Endothelial cell of umbilical vein (primary cell): ENCODE data around the gene HOMER1. TPM values are rescaled to one million over a fixed set of nuclear protein-coding genes. Genes with fewer than 3 reads are reported as not detected.

ENCODE experiments used
- Bru-seq: library from RNA; stranded (reverse); fragments of 400-500 nt; gene quantifications from one replicate; lab custom pipeline; 2021; lab: Mats Ljungman, UMichigan
- BruChase-seq, 2 experiments: library from RNA; stranded (reverse); fragments of 400-500 nt; gene quantifications; one replicate each; lab custom pipeline; 2021; lab: Mats Ljungman, UMichigan
- BruUV-seq: library from RNA; stranded (reverse); fragments of 400-500 nt; replicated peaks from 2 replicates; lab custom pipeline; 2021; lab: Mats Ljungman, UMichigan
- CTCF ChIA-PET: fragments of 300-600, 350-600 bp; sonication (Branson Sonifier 250); formaldehyde crosslinking; loops from one replicate; lab custom pipeline; 2021; ENCODE audit warnings: antibody characterized with exemption, inconsistent platforms; lab: Charles Lee
- POLR2A ChIA-PET: fragments of 300-600, 350-600 bp; sonication (Branson Sonifier 250); formaldehyde crosslinking; loops from one replicate; lab custom pipeline; 2021; ENCODE audit warnings: antibody characterized with exemption, inconsistent platforms; lab: Charles Lee
- DNase-seq: peaks from one replicate; pipeline ENCODE4 v3.0.0-alpha.2; 2011; ENCODE audit warnings: low read depth, low spot score
- FAIRE-seq: peaks from 2 replicates; lab custom pipeline; 2011; peaks lifted over from hg19 to GRCh38; lab: Jason Lieb, UNC
- H2AFZ ChIP-seq: 2 replicates; pipeline ENCODE4 v1.6.0; 2012; ENCODE audit warnings: low read depth, low read length, control low read depth, inconsistent platforms
- H3K27ac ChIP-seq: 2 replicates; pipeline ENCODE4 v1.5.1; 2011; ENCODE audit warnings: low read depth, mild to moderate bottlenecking, control low read depth, low read length, moderate library complexity; ENCODE audit not compliant: insufficient read depth
- H3K27me3 ChIP-seq, 2 experiments: 2 replicates each; pipeline versions ENCODE4 v1.6.0 to v1.6.1; 2011; ENCODE audit warnings: low read length in 2 of 2, mixed read lengths in 1 of 2; ENCODE audit not compliant: control insufficient read depth in 2 of 2, insufficient read depth in 2 of 2
- H3K36me3 ChIP-seq, 2 experiments: 2 replicates in 1 of 2; 3 replicates in 1 of 2; pipeline ENCODE4 v1.5.1; 2011; ENCODE audit warnings: low read length in 2 of 2, mild to moderate bottlenecking in 1 of 2, moderate library complexity in 1 of 2; ENCODE audit not compliant: control insufficient read depth in 2 of 2, insufficient read depth in 2 of 2; ENCODE audit errors: extremely low read depth in 1 of 2
- H3K4me1 ChIP-seq: 3 replicates; pipeline ENCODE4 v1.5.1; 2011; ENCODE audit warnings: mild to moderate bottlenecking, low read length; ENCODE audit not compliant: control insufficient read depth, insufficient read depth; ENCODE audit errors: extremely low read depth
- H3K4me2 ChIP-seq: 2 replicates; pipeline ENCODE4 v1.6.1; 2011; ENCODE audit warnings: low read length, control low read depth, mixed read lengths; ENCODE audit not compliant: insufficient read depth
- H3K4me3 ChIP-seq, 3 experiments: fragments of 200-600 bp in 1 of 3; sonication (generic), shearing (Covaris generic) in 1 of 3; replicated peaks in 1 of 3; 2 replicates each; pipeline ENCODE4 v1.5.1; 2011 to 2016; ENCODE audit warnings: control low read depth in 3 of 3, low read length in 3 of 3, mild to moderate bottlenecking in 2 of 3, inconsistent platforms in 1 of 3, low read depth in 1 of 3, moderate library complexity in 1 of 3; ENCODE audit not compliant: insufficient read depth in 1 of 3
- H3K79me2 ChIP-seq: 2 replicates; pipeline ENCODE4 v1.6.0; 2012; ENCODE audit warnings: low read length, inconsistent platforms; ENCODE audit not compliant: control insufficient read depth, insufficient read depth
- H3K9ac ChIP-seq: replicated peaks from 2 replicates; pipeline ENCODE3; 2011; ENCODE audit warnings: low read length, control low read depth; ENCODE audit not compliant: insufficient read depth; ENCODE audit errors: extremely low read depth
- H3K9me1 ChIP-seq: replicated peaks from 3 replicates; pipeline ENCODE4 v1.6.0; 2011; ENCODE audit warnings: mild to moderate bottlenecking, low read length; ENCODE audit not compliant: control insufficient read depth, insufficient read depth; ENCODE audit errors: extremely low read depth
- H3K9me3 ChIP-seq: replicated peaks from 2 replicates; pipeline ENCODE4 v1.5.1; 2012; ENCODE audit warnings: low read length, inconsistent platforms; ENCODE audit not compliant: control insufficient read depth, insufficient read depth
- H4K20me1 ChIP-seq: replicated peaks from 2 replicates; pipeline ENCODE3; 2011; ENCODE audit warnings: mild to moderate bottlenecking, low read length; ENCODE audit not compliant: control insufficient read depth, insufficient read depth; ENCODE audit errors: extremely low read depth
- EZH2 ChIP-seq: IDR thresholded peaks from 2 replicates; pipeline ENCODE4 v1.6.1; 2012; ENCODE audit warnings: borderline replicate concordance, low read depth, mild to moderate bottlenecking, moderate library complexity, low read length, inconsistent platforms; ENCODE audit not compliant: severe bottlenecking
- FOS ChIP-seq: IDR thresholded peaks from 2 replicates; pipeline ENCODE4 v1.6.1; 2011; ENCODE audit warnings: mild to moderate bottlenecking, low read length, moderate library complexity, borderline replicate concordance; ENCODE audit not compliant: insufficient read depth
- GATA2 ChIP-seq: IDR thresholded peaks from 2 replicates; pipeline ENCODE4 v1.7.0; 2011; ENCODE audit warnings: low read depth, mild to moderate bottlenecking, moderate library complexity, mixed read lengths, low read length; ENCODE audit not compliant: insufficient read length, insufficient read depth
- JUN ChIP-seq: IDR thresholded peaks from 2 replicates; pipeline ENCODE4 v1.6.1; 2011; ENCODE audit warnings: borderline replicate concordance, low read depth; ENCODE audit not compliant: insufficient read length, insufficient read depth
- MYC ChIP-seq: IDR thresholded peaks from one replicate; pipeline ENCODE4 v1.6.1; 2011; ENCODE audit warnings: mild to moderate bottlenecking, low read depth, low read length
- POLR2A ChIP-seq: IDR thresholded peaks from 2 replicates; pipeline ENCODE4 v1.6.1; 2012; ENCODE audit warnings: low read depth, mild to moderate bottlenecking, control low read depth, low read length
- POLR2AphosphoS5 ChIP-seq: IDR thresholded peaks from 2 replicates; pipeline ENCODE4 v1.6.1; 2012; ENCODE audit warnings: low read depth, mild to moderate bottlenecking, control low read depth, low read length, moderate library complexity; ENCODE audit not compliant: insufficient read depth
- dilution Hi-C: fragments of 300-500 bp; cut with MboI; formaldehyde crosslinking; loops from one replicate; pipeline ENCODE4 v1.15.0; 2019; ENCODE audit warnings: low sequenced_read_pairs; ENCODE audit not compliant: extremely low pct_ligation_motif_present
- intact Hi-C: fragments of 100-400 bp; cut with micrococcal nuclease; formaldehyde crosslinking; loops from one replicate; pipeline ENCODE4 v1.10.0; 2022
- long read RNA-seq: library from polyadenylated mRNA; stranded (forward); transcript quantifications from one replicate; pipeline ENCODE4 v2.0.0, GENCODE V29; 2021
- polyA minus RNA-seq, 3 experiments: library from RNA; depleted of rRNA, polyadenylated mRNA; stranded (reverse); fragments of >200 nt; gene quantifications; 1 replicate in 1 of 3; 2 replicates in 2 of 3; pipeline ENCODE4 v1.2.3, GENCODE V29; 2011
- polyA plus RNA-seq, 4 experiments: library from polyadenylated mRNA; depleted of rRNA in 3 of 4; stranded (reverse) in 3 of 4; unstranded in 1 of 4; fragments of >200 nt; gene quantifications; 2 replicates each; pipeline versions ENCODE4 v1.2.1 to v1.2.3, GENCODE V29; 2011 to 2012; ENCODE audit warnings: missing spikeins in 1 of 4
- total RNA-seq: library from RNA; stranded (reverse); gene quantifications from 2 replicates; pipeline ENCODE4 v1.2.3, GENCODE V29; 2021
- TF ChIP-seq, protein P1 (sequence below), 2 donors: IDR thresholded peaks; 1 replicate in 1 of 2; 2 replicates in 1 of 2; pipeline ENCODE4 v1.5.1; 2011; ENCODE audit warnings: low read length in 2 of 2, mild to moderate bottlenecking in 2 of 2, moderate library complexity in 2 of 2, control low read depth in 1 of 2, inconsistent platforms in 1 of 2, low read depth in 1 of 2; ENCODE audit not compliant: insufficient read depth in 1 of 2; ENCODE audit errors: extremely low read depth in 1 of 2
- TF ChIP-seq, protein P2 (sequence below): IDR thresholded peaks from 2 replicates; pipeline ENCODE4 v1.6.1; 2011; ENCODE audit not compliant: insufficient read depth, insufficient read length

The HOMER1 gene, protein sequence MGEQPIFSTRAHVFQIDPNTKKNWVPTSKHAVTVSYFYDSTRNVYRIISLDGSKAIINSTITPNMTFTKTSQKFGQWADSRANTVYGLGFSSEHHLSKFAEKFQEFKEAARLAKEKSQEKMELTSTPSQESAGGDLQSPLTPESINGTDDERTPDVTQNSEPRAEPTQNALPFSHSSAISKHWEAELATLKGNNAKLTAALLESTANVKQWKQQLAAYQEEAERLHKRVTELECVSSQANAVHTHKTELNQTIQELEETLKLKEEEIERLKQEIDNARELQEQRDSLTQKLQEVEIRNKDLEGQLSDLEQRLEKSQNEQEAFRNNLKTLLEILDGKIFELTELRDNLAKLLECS
- total RNA-seq: 3.9 and 4.2 TPM in 2 replicates
- polyA plus RNA-seq: 0.41 and 0.57 TPM in 2 replicates
- polyA plus RNA-seq (2011; cell fraction: cytosol; rRNA removed): 0.54 and 0.84 TPM in 2 replicates
- 0.63 and 1.1 TPM in 2 replicates for polyA plus RNA-seq (2011; cell fraction: nucleus; rRNA removed)
- 3.2 and 4.5 TPM in 2 replicates for polyA plus RNA-seq (2012)
- 1.2 and 2.4 TPM in 2 replicates for polyA minus RNA-seq
- polyA minus RNA-seq (2011; cell fraction: cytosol; rRNA and poly(A)+ RNA removed): 1.7 TPM
- 3.2 and 3.3 TPM in 2 replicates for polyA minus RNA-seq (2011; cell fraction: nucleus; rRNA and poly(A)+ RNA removed)
- percentile 48 among the genes with signal in this experiment for Bru-seq, nascent RNA
- percentile 48 among the genes with signal in this experiment for BruChase-seq, experiment 1, labeled RNA remaining after a 6-hour chase
- percentile 46 among the genes with signal in this experiment for BruChase-seq, experiment 2, labeled RNA remaining after a 2-hour chase
- long read RNA-seq, full-length matches to known transcripts: 3 of 6 reads
- long read RNA-seq, partial matches to known transcripts: 1 of 6 reads
- long read RNA-seq, other reads (novel, unspliced or antisense): 2 of 6 reads

GRCh38 chr5:79513704-79514390, at the start of gene HOMER1:
TSS of gene HOMER1 (minus strand) at chr5:79514134. CDS start at chr5:79512774, 1,360 bp downstream.
- Histone ChIP-seq H4K20me1 (no peaks in the 10 kb centered on the region), H3K4me3 (peak within 1 kb of the TSS; percentile 80 to 89 (median 87)), H3K27ac (peak within 1 kb of the TSS; percentile 68), H3K36me3 (no peaks in the 10 kb centered on the region), H3K9ac (peak within 1 kb of the TSS; percentile 81), H3K4me2 (peak within 1 kb of the TSS; percentile 86), H3K27me3 (peaks cover 0 to 2% of the 10 kb centered on the region in 2 experiments), H3K79me2 (no peaks in the 10 kb centered on the region), H3K9me1 (no peaks in the 10 kb centered on the region), H3K4me1 (peaks cover 23% of the 10 kb centered on the region), H2AFZ (peak within 1 kb of the TSS; percentile 67), H3K9me3 (no peaks in the 10 kb centered on the region)
- FAIRE-seq (no peak), DNase-seq (peak; percentile 83)
- ChIA-PET CTCF (interaction anchor here (0.6 to 2.6 kb wide), 6 partner anchors 13 to 1768 kb away, joined by 3 to 12 read pairs (median 3); no protein-coding TSS in a partner anchor), POLR2A (interaction anchor here (1.0 kb wide), 1 partner anchor 22 kb away, joined by 3 read pairs; no protein-coding TSS in a partner anchor)
- TF ChIP-seq, protein P1, sequence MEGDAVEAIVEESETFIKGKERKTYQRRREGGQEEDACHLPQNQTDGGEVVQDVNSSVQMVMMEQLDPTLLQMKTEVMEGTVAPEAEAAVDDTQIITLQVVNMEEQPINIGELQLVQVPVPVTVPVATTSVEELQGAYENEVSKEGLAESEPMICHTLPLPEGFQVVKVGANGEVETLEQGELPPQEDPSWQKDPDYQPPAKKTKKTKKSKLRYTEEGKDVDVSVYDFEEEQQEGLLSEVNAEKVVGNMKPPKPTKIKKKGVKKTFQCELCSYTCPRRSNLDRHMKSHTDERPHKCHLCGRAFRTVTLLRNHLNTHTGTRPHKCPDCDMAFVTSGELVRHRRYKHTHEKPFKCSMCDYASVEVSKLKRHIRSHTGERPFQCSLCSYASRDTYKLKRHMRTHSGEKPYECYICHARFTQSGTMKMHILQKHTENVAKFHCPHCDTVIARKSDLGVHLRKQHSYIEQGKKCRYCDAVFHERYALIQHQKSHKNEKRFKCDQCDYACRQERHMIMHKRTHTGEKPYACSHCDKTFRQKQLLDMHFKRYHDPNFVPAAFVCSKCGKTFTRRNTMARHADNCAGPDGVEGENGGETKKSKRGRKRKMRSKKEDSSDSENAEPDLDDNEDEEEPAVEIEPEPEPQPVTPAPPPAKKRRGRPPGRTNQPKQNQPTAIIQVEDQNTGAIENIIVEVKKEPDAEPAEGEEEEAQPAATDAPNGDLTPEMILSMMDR (IDR thresholded peaks at IDR 0.05; ENCODE audit: extremely low read depth in 1 of 2, insufficient read depth in 1 of 2, low read depth in 1 of 2, low read length in 2 of 2): peak in 1 of 2 donors; percentile 11
- no peak for TF ChIP-seq EZH2
- TF ChIP-seq, protein P2, sequence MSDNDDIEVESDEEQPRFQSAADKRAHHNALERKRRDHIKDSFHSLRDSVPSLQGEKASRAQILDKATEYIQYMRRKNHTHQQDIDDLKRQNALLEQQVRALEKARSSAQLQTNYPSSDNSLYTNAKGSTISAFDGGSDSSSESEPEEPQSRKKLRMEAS: peak; percentile 21
- peak; percentile 18 for TF ChIP-seq POLR2AphosphoS5
- TF ChIP-seq FOS: no peak
- no peak for TF ChIP-seq MYC
- no peak for TF ChIP-seq GATA2
- no peak for TF ChIP-seq JUN
- TF ChIP-seq POLR2A: peak; percentile 59
- BruUV-seq: no TSS peak
- intact Hi-C loops (loop anchor here (1.0 to 10.0 kb wide), 7 partner anchors 98 to 1152 kb away; partner anchors contain the start of genes ARSB, JMY, SCAMP1 and SERINC5), dilution Hi-C loops (no loop called here)
